GM12801 (cell line): ENCODE measurements around the gene TLK1.

Source experiments
- CTCF ChIP-seq: IDR thresholded peaks from one replicate; pipeline ENCODE4 v1.5.1; 2011; ENCODE audit warnings: control low read depth; ENCODE audit not compliant: insufficient read length; ENCODE audit errors: extremely low read depth

TLK1 gene

GRCh38 chr2:171107803-171108202, 52.9 kb downstream of the TLK1 start:
- no peak for TF ChIP-seq CTCF

- no peak for TF ChIP-seq CTCF
Observed at GRCh38 chr2:171104379-171104778, 56.3 kb downstream of the TLK1 start.

GRCh38 chr2:171102802-171103201, 57.9 kb downstream of the TLK1 start:
- TF ChIP-seq CTCF = no peak

- TF ChIP-seq CTCF = no peak
Observed at GRCh38 chr2:171100370-171100769, 60.3 kb downstream of the TLK1 start.

- TF ChIP-seq CTCF = no peak
Observed at GRCh38 chr2:171098607-171099006, 62.1 kb downstream of the TLK1 start.

GRCh38 chr2:171095014-171095582, 65.6 kb downstream of the TLK1 start:
- TF ChIP-seq CTCF = no peak

- TF ChIP-seq CTCF = no peak
Observed at GRCh38 chr2:171089489-171089888, 71.2 kb downstream of the TLK1 start.
